ENCODE results near the gene LRRC74A. TPM values are rescaled to one million over a fixed set of nuclear protein-coding genes. Genes with fewer than 3 reads are reported as not detected.

LRRC74A gene
- total RNA-seq, 1 donor from 2014 or later: not detected

DNA sequence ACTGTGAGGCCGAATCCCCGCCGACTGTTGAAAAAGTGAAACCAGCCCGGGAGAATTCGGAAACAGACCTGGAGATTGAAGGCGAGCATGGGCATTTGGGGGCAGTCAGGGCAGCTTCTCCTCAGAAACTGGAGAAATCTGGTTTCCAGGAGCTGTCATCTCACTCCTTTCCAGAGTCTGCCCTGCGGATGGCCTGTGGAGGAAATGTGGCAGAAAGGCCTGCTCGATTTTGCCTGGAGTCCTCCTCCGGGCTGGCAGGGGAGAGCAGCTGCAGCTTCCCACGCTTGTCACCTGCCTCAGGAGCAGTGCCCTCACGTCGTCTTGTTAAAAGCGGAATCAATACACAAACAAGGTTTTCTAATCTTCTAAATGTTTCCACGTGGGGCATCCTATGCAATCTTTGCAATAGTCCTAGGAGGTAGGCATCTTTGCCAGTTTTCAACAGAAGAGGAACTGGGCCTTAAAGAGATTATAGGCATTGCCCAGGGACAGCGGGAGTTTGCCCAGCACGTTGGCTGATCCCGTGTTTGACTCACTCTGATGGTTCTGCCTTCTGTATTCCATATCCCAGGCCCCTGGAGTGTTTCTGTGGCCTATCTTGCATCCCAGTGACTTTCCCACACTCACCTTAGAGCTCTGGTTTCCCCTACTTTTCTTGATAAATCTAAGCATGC, 2.3 kb downstream of the LRRC74A start:
- Mint-ChIP-seq H3K27ac (ENCODE audit: unreplicated experiment) (no peak overlapping the region), H3K9me3 (ENCODE audit: unreplicated experiment) (peaks cover 3% of the 10 kb centered on the region), H3K4me3 (ENCODE audit: unreplicated experiment) (no peak overlapping the region), H3K4me1 (ENCODE audit: unreplicated experiment) (no peaks in the 10 kb centered on the region), H3K36me3 (ENCODE audit: unreplicated experiment) (no peaks in the 10 kb centered on the region), H3K27me3 (ENCODE audit: unreplicated experiment) (peaks cover 32% of the 10 kb centered on the region)
- TF ChIP-seq, protein P1, sequence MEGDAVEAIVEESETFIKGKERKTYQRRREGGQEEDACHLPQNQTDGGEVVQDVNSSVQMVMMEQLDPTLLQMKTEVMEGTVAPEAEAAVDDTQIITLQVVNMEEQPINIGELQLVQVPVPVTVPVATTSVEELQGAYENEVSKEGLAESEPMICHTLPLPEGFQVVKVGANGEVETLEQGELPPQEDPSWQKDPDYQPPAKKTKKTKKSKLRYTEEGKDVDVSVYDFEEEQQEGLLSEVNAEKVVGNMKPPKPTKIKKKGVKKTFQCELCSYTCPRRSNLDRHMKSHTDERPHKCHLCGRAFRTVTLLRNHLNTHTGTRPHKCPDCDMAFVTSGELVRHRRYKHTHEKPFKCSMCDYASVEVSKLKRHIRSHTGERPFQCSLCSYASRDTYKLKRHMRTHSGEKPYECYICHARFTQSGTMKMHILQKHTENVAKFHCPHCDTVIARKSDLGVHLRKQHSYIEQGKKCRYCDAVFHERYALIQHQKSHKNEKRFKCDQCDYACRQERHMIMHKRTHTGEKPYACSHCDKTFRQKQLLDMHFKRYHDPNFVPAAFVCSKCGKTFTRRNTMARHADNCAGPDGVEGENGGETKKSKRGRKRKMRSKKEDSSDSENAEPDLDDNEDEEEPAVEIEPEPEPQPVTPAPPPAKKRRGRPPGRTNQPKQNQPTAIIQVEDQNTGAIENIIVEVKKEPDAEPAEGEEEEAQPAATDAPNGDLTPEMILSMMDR (IDR thresholded peaks at IDR 0.05): no peak
- DNase-seq (ENCODE audit: extremely low spot score, unreplicated experiment): no peak

DNA sequence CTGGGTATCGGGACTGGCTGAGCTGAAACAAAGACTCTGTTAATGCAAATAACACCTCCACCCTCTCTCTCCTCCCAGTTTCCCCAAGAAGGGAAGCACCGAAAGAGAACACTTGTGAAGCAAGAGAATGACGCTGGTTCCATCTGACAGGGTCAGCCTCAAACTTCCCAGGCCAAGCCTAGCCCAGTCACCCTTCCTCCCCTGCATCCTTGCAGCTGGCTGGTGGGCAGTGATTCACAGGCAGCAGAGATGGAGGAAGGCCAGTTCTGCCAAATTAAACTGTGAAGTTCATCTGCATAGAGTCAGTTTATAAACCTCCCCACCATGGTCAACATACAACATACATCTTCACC, 2.8 kb downstream of the LRRC74A start:
- no peak overlapping the region for H3K4me3 Mint-ChIP-seq (ENCODE audit: unreplicated experiment)
- H3K27me3 Mint-ChIP-seq (ENCODE audit: unreplicated experiment): peaks cover 34% of the 10 kb centered on the region
- H3K9me3 Mint-ChIP-seq (ENCODE audit: unreplicated experiment): peaks cover 3% of the 10 kb centered on the region
- no peak for DNase-seq (ENCODE audit: extremely low spot score, unreplicated experiment)
- no peaks in the 10 kb centered on the region for H3K36me3 Mint-ChIP-seq (ENCODE audit: unreplicated experiment)
- TF ChIP-seq, protein P1 (IDR thresholded peaks at IDR 0.05): no peak
- no peak overlapping the region for H3K27ac Mint-ChIP-seq (ENCODE audit: unreplicated experiment)
- H3K4me1 Mint-ChIP-seq (ENCODE audit: unreplicated experiment): no peaks in the 10 kb centered on the region

DNA sequence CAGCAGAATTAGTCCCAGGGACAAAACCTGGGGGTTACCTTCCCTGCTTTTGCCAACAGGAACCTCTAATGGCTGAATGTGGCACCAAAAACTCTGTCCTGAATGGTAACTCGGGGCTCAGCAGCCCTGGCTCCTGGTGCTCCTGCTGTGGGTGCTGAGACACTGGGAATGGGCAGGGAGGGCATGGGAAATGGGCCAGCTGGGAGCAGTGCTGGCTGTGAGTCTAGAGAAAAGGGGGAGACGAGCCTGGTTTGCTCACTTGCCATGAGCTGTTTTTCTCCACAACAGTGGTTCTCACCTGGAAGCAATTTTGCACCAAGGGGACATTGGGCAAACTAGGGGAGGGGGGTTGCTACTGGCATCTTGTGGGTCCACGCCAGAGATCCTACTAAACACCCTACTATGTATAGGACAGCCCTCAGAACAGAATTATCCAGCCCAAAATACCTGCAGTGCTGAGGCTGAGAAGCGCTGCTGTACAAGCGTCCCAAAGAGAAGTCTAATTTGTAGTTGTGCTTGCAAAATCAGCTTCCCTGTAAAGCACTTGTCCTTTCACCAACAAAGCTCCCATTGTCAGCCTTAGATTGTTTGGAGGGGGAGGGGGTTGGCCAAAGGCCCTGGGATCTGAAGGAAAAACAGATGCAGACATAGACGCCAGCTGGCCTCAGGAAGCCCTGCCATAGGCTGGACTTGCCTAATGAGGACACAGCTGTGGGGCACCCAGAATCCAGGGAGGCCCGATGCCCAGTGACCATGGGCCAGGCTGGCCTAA, 3.6 kb downstream of the LRRC74A start:
- no peak for DNase-seq (ENCODE audit: extremely low spot score, unreplicated experiment)
- no peaks in the 10 kb centered on the region for H3K36me3 Mint-ChIP-seq (ENCODE audit: unreplicated experiment)
- H3K4me1 Mint-ChIP-seq (ENCODE audit: unreplicated experiment): no peaks in the 10 kb centered on the region
- peaks cover 3% of the 10 kb centered on the region for H3K9me3 Mint-ChIP-seq (ENCODE audit: unreplicated experiment)
- H3K4me3 Mint-ChIP-seq (ENCODE audit: unreplicated experiment): no peak overlapping the region
- H3K27me3 Mint-ChIP-seq (ENCODE audit: unreplicated experiment): peaks cover 37% of the 10 kb centered on the region
- TF ChIP-seq, protein P1 (IDR thresholded peaks at IDR 0.05): no peak
- no peak overlapping the region for H3K27ac Mint-ChIP-seq (ENCODE audit: unreplicated experiment)

DNA sequence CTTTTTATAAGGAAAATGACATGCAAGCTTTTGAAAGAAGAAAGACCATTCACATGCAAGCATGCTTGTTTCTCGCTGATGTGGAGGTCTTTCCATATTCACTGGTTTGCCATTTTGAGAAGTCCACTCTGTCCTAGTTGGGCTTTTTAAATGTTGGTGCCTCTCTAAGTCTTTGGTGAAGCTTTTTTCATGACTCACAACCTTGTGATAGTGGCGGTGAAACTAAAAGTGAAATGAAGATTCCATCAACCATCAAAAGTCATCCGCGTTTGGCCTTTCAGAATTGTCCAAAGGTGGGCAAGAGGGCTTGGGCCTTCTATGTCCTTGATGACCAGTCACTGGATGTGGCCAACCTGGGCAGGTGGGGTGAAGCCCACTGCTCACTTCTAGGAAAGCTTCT, 4.3 kb downstream of the LRRC74A start:
- Mint-ChIP-seq H3K27ac (ENCODE audit: unreplicated experiment) (no peak overlapping the region), H3K4me1 (ENCODE audit: unreplicated experiment) (no peaks in the 10 kb centered on the region), H3K9me3 (ENCODE audit: unreplicated experiment) (peaks cover 3% of the 10 kb centered on the region), H3K27me3 (ENCODE audit: unreplicated experiment) (peaks cover 34% of the 10 kb centered on the region), H3K36me3 (ENCODE audit: unreplicated experiment) (no peaks in the 10 kb centered on the region), H3K4me3 (ENCODE audit: unreplicated experiment) (no peak overlapping the region)
- DNase-seq (ENCODE audit: extremely low spot score, unreplicated experiment): no peak
- TF ChIP-seq, protein P1 (IDR thresholded peaks at IDR 0.05): no peak

DNA sequence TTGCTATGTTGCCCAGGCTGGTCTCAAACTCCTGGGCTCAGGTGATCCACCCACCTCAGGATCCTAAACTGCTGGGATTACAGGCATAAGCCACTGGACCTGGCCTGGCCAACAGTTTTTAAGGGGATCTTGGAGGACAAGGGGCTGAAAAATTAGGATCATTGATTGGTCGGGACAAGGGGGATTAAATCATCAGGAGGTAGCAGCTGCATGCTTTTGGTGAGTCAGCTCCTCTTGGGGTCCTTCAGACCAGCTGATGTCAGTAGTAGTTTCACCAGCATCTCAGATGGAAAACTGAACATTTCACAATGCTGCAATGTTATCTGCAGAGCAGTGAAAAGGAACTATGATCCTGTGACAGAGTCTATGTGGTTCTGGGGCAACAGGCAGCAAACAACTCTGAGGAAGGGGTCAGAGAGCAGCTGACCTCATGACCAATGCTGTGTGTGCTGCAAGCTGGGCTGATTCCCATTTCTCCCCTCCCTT, 6.3 kb downstream of the LRRC74A start:
- no peak overlapping the region for H3K27ac Mint-ChIP-seq (ENCODE audit: unreplicated experiment)
- TF ChIP-seq, protein P1 (IDR thresholded peaks at IDR 0.05): no peak
- peaks cover 3% of the 10 kb centered on the region for H3K9me3 Mint-ChIP-seq (ENCODE audit: unreplicated experiment)
- no peak overlapping the region for H3K4me3 Mint-ChIP-seq (ENCODE audit: unreplicated experiment)
- peaks cover 42% of the 10 kb centered on the region for H3K27me3 Mint-ChIP-seq (ENCODE audit: unreplicated experiment)
- H3K36me3 Mint-ChIP-seq (ENCODE audit: unreplicated experiment): no peaks in the 10 kb centered on the region
- no peak for DNase-seq (ENCODE audit: extremely low spot score, unreplicated experiment)
- no peaks in the 10 kb centered on the region for H3K4me1 Mint-ChIP-seq (ENCODE audit: unreplicated experiment)

All from osteocyte (in vitro differentiated cells).